GM11168 (cell line): Measurements from ENCODE around the gene PLAGL2.
"Not testable (repeated sequence)": the region's sequence is repeated elsewhere in the genome, so short reads cannot be mapped to it uniquely, and the experiment has no call there.

Experiments used
- in situ Hi-C: fragments of 300-500 bp; cut with MboI; formaldehyde crosslinking; loops from one replicate; pipeline ENCODE4 v1.12.0; 2022; ENCODE audit warnings: low sequenced_read_pairs; ENCODE audit not compliant: unreplicated experiment

The PLAGL2 gene

GRCh38 chr20:32205110-32205842 is 2.3 kb downstream of the PLAGL2 start:
- in situ Hi-C loops, result no loop called here

DNA sequence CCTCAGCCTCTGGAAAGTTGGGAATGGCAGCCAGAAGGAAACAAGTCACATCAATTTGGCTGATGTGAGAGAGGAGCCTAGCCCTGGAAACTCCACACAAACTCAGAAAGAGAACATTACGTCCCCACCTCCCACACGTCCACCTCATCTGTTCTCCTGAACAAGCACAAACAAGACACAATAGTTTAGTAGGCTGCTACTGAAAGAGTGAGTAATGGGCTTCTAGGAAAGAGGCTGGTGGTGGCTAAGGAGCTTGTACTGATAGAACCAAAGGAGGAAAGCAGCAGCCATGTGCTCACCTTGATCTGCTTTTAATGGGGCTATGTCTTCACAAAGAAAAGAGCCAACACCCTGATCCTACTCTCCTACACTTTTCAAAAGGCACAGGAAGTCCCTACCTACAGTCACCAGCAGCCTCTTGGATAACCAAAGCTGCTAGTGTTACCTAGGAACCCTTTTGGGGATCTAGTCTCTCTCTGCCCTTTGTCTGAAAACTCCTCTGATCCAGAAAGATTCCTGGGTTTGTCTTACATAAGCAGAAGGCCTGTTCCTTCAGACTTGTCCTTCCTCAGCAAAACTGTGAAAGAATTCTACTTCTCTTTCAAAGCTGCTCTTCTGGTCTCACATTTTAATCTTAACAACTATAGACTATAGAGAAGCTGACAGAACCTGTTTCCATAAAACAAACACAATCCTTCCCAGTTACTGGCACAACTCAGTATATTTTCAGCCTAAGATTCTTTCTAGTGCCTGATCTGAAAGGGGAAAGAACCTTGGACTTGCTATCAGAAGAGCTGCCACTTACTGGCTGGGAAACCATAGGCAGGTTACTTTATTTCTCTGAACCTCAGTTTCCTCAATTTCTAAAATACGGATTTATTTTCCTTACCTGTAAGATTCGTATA is 3.1 kb downstream of the PLAGL2 start:
- in situ Hi-C loops, result no loop called here

DNA sequence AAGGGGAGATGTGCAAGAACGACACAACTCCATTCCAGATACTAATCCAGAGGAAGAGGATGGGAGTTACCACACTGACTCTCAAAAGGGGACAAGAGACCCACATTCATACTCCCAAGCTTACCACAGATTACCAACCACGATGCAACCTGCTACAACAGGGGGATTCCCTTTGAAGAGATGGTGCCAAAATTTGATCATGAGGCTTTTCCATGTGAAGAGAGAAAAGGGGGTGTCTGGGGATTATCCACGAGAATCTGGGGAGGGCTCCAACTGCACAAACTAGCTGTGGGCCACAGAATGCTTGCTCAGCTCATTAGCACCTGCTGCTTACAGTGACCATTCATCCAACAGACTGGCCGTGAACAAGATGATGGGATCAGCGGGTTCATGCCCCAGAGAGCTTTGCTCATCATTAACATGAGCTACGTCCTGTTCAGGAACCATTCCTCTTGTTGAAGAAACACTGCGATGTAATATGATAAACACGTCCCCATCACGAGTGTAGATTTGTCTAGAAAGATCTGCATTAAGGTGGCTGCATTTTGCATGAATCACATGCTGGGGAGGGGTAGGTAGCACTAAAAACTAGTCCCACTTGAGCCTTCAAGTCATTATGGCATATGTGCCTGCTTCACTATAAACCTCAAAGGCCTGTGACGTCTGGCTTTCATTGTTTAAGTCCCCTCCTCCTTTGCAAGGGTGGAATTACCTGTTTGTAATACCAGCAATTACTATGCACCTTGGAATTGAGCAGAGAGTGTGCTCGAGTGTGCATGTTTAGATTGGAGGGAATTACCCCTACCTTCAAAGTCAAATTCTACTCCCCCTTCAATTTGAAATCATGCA is 4.0 kb downstream of the PLAGL2 start:
- in situ Hi-C loops, result no loop called here

GRCh38 chr20:32201977-32202363 is 5.6 kb downstream of the PLAGL2 start:
- in situ Hi-C loops, result no loop called here

- in situ Hi-C loops, result no loop called here
Observed at GRCh38 chr20:32201296-32201976, 6.1 kb downstream of the PLAGL2 start.

GRCh38 chr20:32199006-32199405 is 8.5 kb downstream of the PLAGL2 start:
- in situ Hi-C loops, result no loop called here

- in situ Hi-C loops, result not testable (repeated sequence)
Observed at GRCh38 chr20:32197136-32197535, 10.4 kb downstream of the PLAGL2 start.

- in situ Hi-C loops, result not testable (repeated sequence)
Observed at GRCh38 chr20:32196613-32197012, 10.9 kb downstream of the PLAGL2 start.

DNA sequence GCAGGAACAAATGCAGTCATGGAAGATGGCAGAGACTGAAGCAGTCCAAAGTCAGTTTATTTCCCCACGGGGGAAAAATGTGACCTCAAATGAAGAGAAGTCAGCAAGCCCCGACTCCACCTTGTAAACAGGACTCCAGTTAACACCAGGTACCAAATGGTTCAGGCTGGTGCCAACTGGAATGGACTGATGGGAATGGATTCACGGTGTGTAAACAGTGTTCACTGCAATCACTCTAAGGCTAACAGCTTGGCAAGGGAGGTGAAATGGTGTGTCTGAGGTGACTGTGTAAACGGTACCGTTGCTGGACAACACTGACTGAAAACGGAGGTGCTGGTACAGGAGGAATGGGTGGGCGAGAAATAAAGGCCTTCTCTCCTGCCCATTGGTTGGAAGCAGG is 12.0 kb downstream of the PLAGL2 start:
- in situ Hi-C loops, result no loop called here

DNA sequence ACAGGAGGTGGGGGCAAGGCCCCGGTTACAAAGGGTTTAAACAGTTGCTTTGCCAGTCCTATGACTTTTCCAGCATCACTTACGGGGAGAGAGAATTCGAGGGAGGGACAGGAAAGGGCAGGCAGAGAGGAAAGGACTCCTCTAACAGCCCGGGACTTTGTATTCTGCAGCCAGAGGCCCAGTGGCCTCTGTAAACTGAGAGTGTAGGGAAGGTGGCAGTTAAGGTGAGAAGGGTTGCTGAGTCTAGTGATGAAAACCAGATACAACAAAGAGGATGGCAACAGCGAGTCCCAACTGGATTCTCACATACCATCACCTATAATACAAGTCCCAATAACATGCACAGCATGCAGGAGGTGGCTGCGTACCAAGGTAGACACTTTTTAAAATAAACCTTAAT is 13.5 kb downstream of the PLAGL2 start:
- in situ Hi-C loops, result no loop called here

- in situ Hi-C loops, result not testable (repeated sequence)
Observed at GRCh38 chr20:32193336-32193735, 14.2 kb downstream of the PLAGL2 start.

DNA sequence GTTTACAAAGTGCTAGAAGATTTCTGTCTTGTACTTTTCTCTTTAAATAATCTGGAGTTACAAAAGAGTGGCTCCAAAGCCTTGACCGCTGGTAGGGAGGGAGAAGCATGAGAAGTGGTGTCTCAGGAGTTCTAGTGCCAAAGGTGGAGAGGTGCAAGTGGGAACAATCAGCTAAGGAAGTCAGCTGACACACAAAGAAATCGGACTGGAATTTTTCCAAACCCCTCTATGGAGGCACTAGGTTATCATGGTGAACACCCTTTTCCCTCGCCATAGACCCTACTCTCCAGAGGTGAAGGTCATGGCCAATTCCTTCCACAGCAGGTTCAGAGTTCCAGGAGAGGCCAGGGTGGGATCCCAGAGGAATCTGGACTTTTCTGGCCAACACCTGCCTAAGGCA is 14.8 kb downstream of the PLAGL2 start:
- in situ Hi-C loops, result no loop called here

GRCh38 chr20:32191873-32192272 is 15.7 kb downstream of the PLAGL2 start:
- in situ Hi-C loops, result no loop called here

- in situ Hi-C loops, result no loop called here
Observed at GRCh38 chr20:32191422-32191821, 16.1 kb downstream of the PLAGL2 start.

GRCh38 chr20:32190616-32191415 is 16.7 kb downstream of the PLAGL2 start:
- in situ Hi-C loops, result no loop called here

DNA sequence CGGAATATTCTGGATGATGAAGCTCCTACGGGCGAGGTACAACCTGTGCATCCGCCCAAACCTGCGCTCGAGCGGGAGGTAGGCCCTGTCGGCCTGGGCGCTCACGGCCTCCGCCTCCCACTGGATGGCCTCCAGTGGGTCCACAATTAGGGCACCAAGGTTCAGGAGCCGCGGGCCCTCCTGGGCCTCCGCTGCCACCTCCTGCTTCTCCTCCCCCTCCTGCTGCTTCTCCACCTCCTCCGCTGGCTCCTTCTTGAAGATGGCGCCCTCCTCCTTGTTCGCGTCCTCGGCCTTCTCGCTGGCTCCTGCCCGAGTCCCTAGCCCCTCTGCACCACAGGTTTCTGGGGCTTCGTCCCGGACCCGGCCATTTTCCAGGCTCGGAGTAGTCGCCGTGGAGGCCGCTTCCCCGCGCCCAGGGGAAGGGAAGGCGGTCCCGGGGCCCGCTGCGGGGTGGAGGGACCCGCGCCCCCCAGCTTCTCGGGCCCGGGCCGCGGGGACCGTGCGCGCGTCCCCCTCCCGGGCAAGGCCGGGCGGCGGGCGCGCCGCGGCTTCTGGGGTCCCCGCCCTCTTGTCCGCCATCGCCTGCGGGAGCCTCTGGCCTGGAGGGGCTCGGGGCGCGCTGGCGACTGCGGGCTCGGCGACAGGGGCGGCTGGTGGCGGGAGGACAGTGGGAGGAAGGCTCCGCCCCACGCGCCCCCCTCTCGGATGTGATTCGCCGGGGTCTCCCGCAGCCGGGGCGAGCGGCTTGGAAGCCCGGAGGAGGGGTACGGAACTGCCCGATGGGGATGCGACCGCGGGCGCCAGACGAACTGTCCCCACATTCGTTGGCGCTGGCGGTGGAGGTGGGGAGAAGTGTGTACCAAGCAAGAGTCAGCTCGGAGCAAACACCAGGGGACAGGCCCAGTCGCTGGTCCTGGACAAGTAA is 17.6 kb downstream of the PLAGL2 start:
- in situ Hi-C loops, result no loop called here

GRCh38 chr20:32189123-32189410 is 18.5 kb downstream of the PLAGL2 start:
- in situ Hi-C loops, result no loop called here

DNA sequence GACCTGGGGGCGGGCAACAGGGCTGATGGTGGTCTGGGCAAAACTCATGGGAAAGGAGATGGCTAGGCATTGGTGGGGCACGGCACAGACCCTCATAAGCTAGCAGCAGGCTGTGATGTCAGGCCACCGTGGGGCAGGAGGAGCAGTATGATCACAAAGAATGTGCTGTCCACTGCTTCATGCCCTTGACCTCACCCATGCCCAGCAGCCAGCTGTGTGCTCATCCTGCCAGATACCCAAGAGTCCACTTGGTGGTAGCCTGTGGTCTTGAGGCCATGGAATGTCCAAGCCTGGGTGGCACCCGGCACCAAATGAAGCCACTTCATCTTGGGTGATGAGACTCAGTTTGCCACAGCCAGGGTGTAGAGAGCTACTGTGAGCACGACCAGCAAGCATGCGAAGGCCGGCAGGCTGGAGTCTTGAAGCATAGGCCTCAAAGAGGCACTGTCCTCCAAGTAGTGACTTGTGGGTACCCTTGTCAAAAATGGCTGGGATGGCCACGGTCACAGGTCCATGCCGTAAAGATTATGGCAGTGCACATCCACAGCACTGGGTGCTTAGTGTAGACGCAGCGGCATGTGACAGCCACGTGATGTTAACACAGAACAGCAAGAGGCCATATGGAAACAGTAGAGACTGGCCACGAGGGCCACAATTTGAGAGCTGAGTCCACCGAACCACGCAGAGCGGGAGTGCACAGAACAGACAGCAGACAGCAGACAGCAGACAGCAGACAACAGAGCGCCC is 19.0 kb downstream of the PLAGL2 start:
- in situ Hi-C loops, result no loop called here
